Suprapubic skin (tissue), 4 donors: ENCODE measurements around the gene EPHB6. TPM values are rescaled to one million over a fixed set of nuclear protein-coding genes. Genes with fewer than 3 reads are reported as not detected.
A peak's percentile ranks its signal among the peaks of the same experiment; 100 is the strongest.

Source experiments
- DNase-seq, 2 donors: peaks; one replicate each; pipeline ENCODE4 v3.0.0-alpha.2; 2019; ENCODE audit warnings: low spot score in 2 of 2
- H3K27ac ChIP-seq: fragments of 200-600 bp; sonication (generic); one replicate; pipeline ENCODE4 v1.5.1; 2019
- H3K27me3 ChIP-seq: fragments of 200-600 bp; sonication (generic); one replicate; pipeline ENCODE4 v1.5.1; 2019
- H3K36me3 ChIP-seq: fragments of 200-600 bp; sonication (generic); one replicate; pipeline ENCODE4 v1.5.1; 2019
- H3K4me1 ChIP-seq: fragments of 200-600 bp; sonication (generic); one replicate; pipeline ENCODE4 v1.5.1; 2019
- H3K4me3 ChIP-seq: fragments of 200-600 bp; sonication (generic); one replicate; pipeline ENCODE4 v1.5.1; 2019; ENCODE audit warnings: mild to moderate bottlenecking
- H3K9me3 ChIP-seq: fragments of 200-600 bp; sonication (generic); one replicate; pipeline ENCODE4 v1.5.1; 2019
- EP300 ChIP-seq: sonication (generic); formaldehyde crosslinking; IDR thresholded peaks from one replicate; pipeline ENCODE4 v1.6.1; 2017; ENCODE audit warnings: antibody characterized with exemption
- POLR2A ChIP-seq, 2 donors: fragments of 450-650 bp; IDR thresholded peaks; one replicate each; pipeline ENCODE4 v1.6.1; 2017; ENCODE audit warnings: antibody characterized with exemption in 2 of 2, mild to moderate bottlenecking in 2 of 2, moderate library complexity in 2 of 2
- POLR2AphosphoS5 ChIP-seq, 3 donors: sonication (generic); formaldehyde crosslinking; IDR thresholded peaks; one replicate each; pipeline ENCODE4 v1.6.1; 2017; ENCODE audit warnings: antibody characterized with exemption in 3 of 3
- WGBS: methylation state at CpG from one replicate; pipeline ENCODE4 v1.1.5; 2018; 5-methylcytosine and 5-hydroxymethylcytosine counted together
- total RNA-seq, 4 donors: library from RNA; depleted of rRNA; stranded (reverse); fragments of >200 nt; gene quantifications; one replicate each; pipeline ENCODE4 v1.1.0, GENCODE V29; 2016
- TF ChIP-seq, protein P1 (sequence below), 2 donors: fragments of 200-600 bp in 1 of 2; fragments of 450-650 bp in 1 of 2; sonication (generic) in 1 of 2; IDR thresholded peaks; one replicate each; pipeline ENCODE4 v1.5.1; 2016 to 2019; ENCODE audit warnings: antibody characterized with exemption in 2 of 2, mild to moderate bottlenecking in 1 of 2, moderate library complexity in 1 of 2

Gene EPHB6
- total RNA-seq, 4 donors from 2014 or later: 207 to 299 (median 258) TPM

DNA sequence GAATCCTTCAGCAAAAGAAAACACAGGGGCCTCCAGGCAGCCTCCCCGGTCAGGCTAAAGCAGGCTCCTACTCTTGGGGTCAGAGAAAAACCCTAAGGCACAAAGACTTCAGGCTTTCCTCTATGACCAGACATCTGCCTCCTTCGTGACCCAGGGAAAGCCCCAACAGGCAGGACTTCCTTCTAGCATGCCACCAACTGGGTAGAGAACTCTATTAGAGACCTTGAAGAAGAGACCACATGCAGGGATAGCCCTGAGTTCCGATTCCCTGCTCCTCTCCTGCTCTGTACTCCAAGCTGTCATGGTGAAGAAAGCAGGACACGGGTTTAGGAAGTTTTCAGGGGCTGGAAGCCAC, 29.4 kb downstream of the EPHB6 start:
- no peak for TF ChIP-seq POLR2AphosphoS5 (IDR thresholded peaks at IDR 0.05)
- TF ChIP-seq, protein P1, sequence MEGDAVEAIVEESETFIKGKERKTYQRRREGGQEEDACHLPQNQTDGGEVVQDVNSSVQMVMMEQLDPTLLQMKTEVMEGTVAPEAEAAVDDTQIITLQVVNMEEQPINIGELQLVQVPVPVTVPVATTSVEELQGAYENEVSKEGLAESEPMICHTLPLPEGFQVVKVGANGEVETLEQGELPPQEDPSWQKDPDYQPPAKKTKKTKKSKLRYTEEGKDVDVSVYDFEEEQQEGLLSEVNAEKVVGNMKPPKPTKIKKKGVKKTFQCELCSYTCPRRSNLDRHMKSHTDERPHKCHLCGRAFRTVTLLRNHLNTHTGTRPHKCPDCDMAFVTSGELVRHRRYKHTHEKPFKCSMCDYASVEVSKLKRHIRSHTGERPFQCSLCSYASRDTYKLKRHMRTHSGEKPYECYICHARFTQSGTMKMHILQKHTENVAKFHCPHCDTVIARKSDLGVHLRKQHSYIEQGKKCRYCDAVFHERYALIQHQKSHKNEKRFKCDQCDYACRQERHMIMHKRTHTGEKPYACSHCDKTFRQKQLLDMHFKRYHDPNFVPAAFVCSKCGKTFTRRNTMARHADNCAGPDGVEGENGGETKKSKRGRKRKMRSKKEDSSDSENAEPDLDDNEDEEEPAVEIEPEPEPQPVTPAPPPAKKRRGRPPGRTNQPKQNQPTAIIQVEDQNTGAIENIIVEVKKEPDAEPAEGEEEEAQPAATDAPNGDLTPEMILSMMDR (IDR thresholded peaks at IDR 0.05): no peak
- no peak for TF ChIP-seq POLR2A (IDR thresholded peaks at IDR 0.05)
- TF ChIP-seq EP300: no peak
- 69% methylated on average over 4 of the region's 4 CpGs for WGBS
- Histone ChIP-seq H3K4me1 (peaks cover 34% of the 10 kb centered on the region), H3K9me3 (no peaks in the 10 kb centered on the region), H3K27me3 (peaks cover 4% of the 10 kb centered on the region), H3K36me3 (no peaks in the 10 kb centered on the region), H3K4me3 (no peak overlapping the region), H3K27ac (no peak overlapping the region)
- DNase-seq: peak in 1 of 2 donors; percentile 31

DNA sequence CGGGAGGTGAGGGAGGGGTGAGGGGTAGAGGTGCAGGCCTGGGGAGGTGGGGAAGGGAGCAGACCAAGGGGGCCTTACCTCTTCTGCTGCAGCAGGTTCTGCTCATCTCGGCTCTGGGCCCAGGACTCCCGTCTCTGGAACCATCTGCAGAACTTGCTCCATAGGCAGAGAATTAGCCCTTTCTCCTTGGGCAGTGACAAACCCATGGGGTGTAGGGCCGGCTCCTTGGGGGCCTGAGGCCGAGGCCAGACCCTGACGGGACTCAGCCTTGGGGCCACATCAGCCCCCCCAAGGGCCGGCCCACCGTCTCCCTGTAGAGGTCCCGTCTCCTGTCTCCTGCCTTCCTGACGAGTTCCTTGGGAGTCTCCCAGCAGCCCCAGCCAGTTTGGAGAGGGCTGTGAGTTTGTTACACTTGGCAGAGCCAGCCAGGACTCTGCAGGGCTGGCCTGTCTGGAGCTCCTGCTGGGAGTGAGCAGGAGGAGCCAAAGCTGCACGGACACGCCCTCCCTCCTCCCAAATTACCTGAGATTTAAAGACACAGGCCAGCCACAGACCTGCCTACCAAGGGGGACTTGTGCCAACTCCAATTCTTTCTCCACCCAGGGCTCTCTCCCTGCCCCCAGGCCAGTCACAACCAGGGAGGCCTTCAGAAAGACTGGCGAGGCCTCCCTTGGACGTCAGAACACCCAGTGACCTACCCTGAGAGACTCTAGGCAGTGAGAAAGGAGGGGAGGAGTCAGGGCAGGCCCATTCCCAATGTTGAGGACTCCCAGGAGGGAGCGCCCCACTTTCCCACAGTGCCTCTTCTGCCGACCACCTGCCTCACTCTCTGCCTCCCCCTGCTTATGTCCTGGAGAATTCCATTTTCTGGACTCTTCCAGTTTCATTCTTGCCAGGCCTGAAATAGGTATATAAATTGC, 30.7 kb downstream of the EPHB6 start, which contains the start of gene TRPV6:
Gene TRPV6 (minus strand): TSS at position 435 of the 920 bp plus-strand sequence.
- whole genome bisulfite sequencing: 41% methylated on average over 14 of the region's 16 CpGs
- peaks cover 34% of the 10 kb centered on the region for H3K4me1 ChIP-seq
- no peaks in the 10 kb centered on the region for H3K9me3 ChIP-seq
- TF ChIP-seq POLR2A (IDR thresholded peaks at IDR 0.05): no peak
- no peak for TF ChIP-seq EP300
- peak within 1 kb of the TSS; percentile 54 for H3K27ac ChIP-seq
- H3K4me3 ChIP-seq: peak within 1 kb of the TSS; percentile 37
- H3K27me3 ChIP-seq: peaks cover 2% of the 10 kb centered on the region
- no peaks in the 10 kb centered on the region for H3K36me3 ChIP-seq
- DNase-seq: peak in 1 of 2 donors; percentile 84

- peak in 1 of 2 donors; percentile 62 for DNase-seq
- no peaks in the 10 kb centered on the region for H3K27me3 ChIP-seq
- no peak overlapping the region for H3K27ac ChIP-seq
- WGBS: 53% methylated on average over 7 of the region's 7 CpGs
- TF ChIP-seq POLR2AphosphoS5 (IDR thresholded peaks at IDR 0.05): no peak
- TF ChIP-seq EP300: no peak
- TF ChIP-seq, protein P1 (IDR thresholded peaks at IDR 0.05): no peak
- TF ChIP-seq POLR2A (IDR thresholded peaks at IDR 0.05): no peak
- no peaks in the 10 kb centered on the region for H3K9me3 ChIP-seq
- H3K4me1 ChIP-seq: peaks cover 32% of the 10 kb centered on the region
- no peaks in the 10 kb centered on the region for H3K36me3 ChIP-seq
- H3K4me3 ChIP-seq: no peak overlapping the region
Observed at GRCh38 chr7:142886866-142887265, 32.0 kb downstream of the EPHB6 start.

DNA sequence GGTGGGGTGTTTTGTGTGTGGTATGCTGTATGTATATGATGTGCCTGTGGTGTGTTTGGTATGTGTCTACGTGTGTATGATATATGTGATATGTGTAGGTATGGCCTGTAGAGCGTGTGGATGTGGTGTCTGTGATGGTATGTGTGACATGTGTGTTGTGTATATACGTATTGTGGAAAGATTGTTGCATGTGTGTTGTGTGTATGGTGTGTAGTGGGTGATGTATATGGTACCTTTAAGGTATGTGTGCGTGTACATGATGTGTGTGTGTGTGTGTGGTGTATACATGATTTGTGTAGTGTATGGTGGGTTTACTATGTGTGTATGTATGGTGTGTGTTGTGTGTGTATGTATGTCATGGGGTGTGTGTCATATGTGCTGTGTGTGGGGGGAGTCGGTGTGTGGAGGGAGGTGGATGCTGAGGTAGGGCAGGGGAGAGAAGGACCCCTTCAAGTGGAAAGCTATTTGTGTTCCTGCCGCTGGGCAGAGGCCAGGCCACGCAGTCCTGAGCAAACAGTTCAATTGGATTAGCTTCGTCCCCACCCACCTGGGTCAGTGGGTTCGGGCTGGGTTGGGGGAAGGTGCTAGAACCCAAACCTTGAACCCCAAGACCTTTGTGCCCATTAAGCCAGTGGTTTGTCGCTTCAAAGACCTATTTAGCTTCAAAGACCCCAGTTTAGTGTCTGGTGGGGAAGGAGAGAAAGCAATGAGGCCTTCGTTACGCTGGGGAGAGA, 32.6 kb downstream of the EPHB6 start:
- no peaks in the 10 kb centered on the region for H3K36me3 ChIP-seq
- TF ChIP-seq EP300 (no peak), POLR2AphosphoS5 (IDR thresholded peaks at IDR 0.05) (no peak), POLR2A (IDR thresholded peaks at IDR 0.05) (no peak)
- TF ChIP-seq, protein P1 (IDR thresholded peaks at IDR 0.05): no peak
- no peak overlapping the region for H3K27ac ChIP-seq
- WGBS: 89% methylated on average over 12 of the region's 12 CpGs
- no peaks in the 10 kb centered on the region for H3K9me3 ChIP-seq
- H3K27me3 ChIP-seq: no peaks in the 10 kb centered on the region
- H3K4me3 ChIP-seq: no peak overlapping the region
- DNase-seq: peak; percentile 49 to 72
- peaks cover 26% of the 10 kb centered on the region for H3K4me1 ChIP-seq

GRCh38 chr7:142889816-142890215, 34.9 kb downstream of the EPHB6 start:
- 24% methylated on average over 2 of the region's 3 CpGs for WGBS

More at GRCh38 chr7:142889816-142890215, 34.9 kb downstream of the EPHB6 start:
- DNase-seq: peak in 1 of 2 donors; percentile 53
- TF ChIP-seq POLR2AphosphoS5 (IDR thresholded peaks at IDR 0.05) (no peak), POLR2A (IDR thresholded peaks at IDR 0.05) (no peak), EP300 (no peak)
- TF ChIP-seq, protein P1 (IDR thresholded peaks at IDR 0.05): no peak
- no peaks in the 10 kb centered on the region for H3K9me3 ChIP-seq
- H3K36me3 ChIP-seq: no peaks in the 10 kb centered on the region
- no peak overlapping the region for H3K27ac ChIP-seq
- H3K27me3 ChIP-seq: peaks cover 4% of the 10 kb centered on the region
- no peak overlapping the region for H3K4me3 ChIP-seq
- H3K4me1 ChIP-seq: peaks cover 21% of the 10 kb centered on the region
